GM19468 (cell line): ENCODE measurements around the gene NPAS3.

ENCODE experiments used
- ATAC-seq: cut with Tn5 transposase; IDR thresholded peaks from one replicate; pipeline ENCODE4 v1.9.1; 2021; ENCODE audit warnings: mild to moderate bottlenecking, moderate library complexity, moderate number of reproducible peaks; ENCODE audit not compliant: unreplicated experiment; ENCODE audit errors: extremely low read depth

Gene NPAS3

DNA sequence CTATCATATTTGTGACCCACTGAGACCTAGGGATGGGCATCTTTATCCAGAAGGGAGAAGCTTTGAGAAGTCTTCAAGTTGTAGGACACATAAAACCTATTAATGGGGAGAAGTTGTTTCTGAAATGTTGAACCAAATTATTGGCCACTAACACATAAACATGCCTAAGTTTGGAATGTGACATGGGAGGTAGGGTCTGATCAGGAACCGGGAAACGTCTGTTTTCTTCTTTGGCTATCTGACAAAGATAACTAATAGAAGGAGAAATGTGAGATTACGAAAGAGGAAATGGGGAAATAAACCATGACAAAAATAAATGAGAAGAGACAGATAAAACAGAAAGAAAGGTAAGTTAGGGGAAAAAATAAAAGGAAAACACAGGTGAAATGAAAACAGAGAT lies 586.9 kb downstream of the NPAS3 start:
- no peak for ATAC-seq

DNA sequence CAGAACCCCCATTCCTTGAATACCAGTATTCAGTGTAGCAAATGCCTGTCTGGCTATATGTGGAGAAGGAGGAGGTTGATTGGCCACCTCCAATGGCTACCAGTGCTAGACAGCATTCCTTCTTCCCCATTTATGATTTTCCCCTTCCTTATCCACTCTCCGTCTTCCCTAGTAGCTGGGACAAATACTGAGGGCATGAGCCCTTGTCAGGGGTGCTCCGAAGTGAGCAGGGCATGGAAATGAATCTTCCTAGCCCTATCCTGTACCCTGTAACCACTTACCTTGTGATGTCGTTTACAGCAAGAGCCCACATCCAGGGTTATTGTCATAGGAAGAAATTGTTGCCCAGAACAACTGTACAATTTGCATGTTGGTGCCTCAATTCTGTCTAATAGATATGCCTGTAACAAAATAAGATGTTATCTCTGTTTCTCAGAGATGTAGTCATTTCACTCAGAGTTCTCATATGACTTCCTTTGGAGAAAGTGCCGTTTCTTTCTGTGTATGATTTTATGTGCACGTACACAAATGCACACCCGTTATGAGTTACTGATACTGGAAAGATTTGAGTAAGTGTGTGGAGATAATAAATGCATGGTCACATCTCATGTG lies 588.5 kb downstream of the NPAS3 start:
- ATAC-seq: no peak

DNA sequence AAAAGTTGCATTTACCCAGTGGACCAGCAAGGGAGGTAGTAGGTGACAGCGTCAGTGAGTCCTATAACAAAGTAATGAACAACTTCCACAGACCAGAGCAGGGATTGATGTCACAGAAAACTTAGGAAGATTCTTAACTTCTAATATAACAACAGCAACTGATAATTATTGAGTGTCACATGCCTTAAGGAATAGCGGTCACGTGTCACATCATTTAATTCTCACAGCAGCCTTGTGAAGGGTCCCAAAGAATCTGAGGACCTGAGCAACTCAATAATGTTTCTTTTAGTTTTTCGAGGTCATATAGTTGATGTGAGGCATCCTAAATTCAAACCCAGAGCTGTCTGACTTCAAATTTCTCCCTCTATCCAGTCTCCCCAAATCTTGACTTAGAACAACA lies 590.0 kb downstream of the NPAS3 start:
- no peak for ATAC-seq

DNA sequence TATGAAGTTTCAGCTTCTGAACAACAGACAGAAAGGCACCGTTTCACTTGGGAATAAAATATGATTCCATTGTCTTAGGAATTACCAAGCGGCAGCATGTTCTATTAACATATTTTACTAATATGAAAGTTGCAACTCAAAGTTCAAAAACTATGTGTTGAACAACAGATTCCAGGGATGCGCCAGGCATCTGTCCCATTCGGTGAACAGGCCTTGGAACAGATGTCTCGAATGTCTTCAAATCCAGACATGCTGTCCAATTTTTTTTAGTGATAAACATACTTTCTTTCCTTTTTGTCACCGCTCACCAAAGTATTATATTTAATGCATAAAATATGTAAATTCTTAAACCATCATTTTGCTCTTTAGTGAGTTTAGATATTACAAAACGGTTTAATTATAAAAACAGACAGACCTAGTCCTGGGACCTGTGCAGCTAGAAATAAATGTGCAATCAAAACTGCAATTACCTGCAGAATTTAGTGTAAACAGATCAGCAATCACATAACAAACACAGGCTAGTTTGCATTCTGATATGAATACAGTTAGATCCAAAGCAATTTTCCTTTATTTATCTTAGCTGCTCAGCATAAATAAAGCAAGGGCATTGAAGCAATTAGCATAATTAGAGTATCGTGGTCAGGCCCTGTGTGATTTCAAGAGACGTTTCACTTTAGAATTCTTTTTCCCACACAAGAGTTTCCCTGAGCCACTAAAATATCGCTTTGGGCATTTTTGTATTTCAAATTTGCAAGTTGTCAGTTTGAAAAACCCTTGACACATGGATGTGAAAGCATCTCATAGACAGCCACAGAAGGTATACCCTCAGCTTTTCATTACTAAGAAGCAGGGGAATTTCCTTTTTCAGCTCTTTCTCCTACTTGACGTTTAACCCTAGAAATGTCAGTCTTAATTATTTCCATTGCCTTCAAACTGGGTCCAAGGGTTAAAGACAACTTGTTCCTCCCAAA lies 591.4 kb downstream of the NPAS3 start:
- ATAC-seq: no peak

DNA sequence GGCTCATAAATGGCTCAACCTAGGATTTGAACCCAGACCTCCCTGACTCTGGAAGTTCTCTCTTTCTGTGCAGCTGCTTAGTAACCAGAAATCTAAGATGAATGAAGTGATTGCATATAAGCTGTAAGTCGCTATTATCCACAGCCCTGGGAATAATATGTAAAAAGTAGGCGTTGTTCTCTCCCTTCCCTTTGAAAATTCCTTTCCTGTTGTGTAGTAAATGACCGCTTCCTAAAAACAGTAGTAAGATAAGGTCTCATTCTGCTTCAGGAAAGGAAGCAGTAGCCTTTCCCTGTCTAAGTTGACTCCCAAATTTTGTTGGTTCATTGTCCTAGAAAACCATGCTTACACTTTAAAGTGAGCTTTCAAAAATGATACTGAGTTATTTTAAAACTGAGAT lies 593.9 kb downstream of the NPAS3 start:
- ATAC-seq: no peak

DNA sequence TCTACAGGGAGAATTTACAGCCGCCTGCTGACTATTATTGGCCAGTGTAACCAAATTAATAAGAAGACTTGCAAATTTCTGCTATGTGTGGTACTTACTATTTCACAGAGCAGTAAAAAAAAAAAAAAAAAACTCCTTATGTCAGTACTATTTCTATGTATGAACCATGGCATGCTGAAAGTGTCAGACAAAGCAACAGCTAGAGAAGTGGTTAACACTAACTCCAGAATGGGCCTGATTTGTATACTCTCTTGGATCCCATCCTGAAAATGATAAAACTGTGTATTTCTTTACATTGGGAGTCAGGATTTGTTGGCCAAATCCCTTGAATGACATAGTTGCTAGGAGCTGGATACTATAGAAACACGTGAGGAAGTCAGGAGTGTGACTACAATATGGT lies 595.4 kb downstream of the NPAS3 start:
- no peak for ATAC-seq

DNA sequence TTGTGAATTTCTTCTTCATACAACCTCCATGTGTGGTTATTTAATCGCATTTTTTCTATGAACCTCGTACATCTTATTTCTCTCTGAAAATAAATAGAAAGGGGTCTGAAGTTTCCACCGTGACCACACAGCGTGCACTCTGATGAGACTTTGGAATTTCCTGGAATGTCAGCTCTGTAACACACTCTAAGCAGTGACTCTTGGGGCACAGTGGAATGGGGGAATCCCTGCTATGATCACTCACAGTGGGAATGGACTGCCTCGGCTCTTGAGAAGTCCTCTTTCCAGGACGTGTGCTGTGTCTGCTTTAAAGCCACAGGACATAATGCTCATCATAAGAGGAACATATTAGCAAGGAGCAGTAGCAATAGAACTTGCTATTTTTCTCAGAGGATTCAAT lies 596.0 kb downstream of the NPAS3 start:
- ATAC-seq: no peak

DNA sequence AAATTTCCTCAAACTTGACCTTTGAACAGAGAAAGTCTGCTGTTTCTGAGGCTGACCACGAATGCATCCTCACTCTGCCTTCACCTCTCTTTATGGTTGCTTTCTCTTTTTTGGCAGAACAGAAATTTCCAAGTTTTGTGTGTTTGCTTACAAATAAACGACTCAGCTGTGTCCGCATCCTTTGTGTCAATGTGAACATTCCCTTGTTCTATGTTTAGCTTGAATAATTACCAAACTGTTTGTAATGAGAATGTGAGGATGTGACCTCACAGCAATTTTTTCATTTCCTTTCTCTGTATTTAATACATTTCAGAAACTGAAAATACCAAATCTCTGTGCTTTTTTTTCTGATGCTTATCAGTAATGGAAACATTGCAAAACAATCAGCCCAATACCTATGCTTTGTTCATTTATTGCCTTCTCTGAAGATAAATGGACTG lies 601.3 kb downstream of the NPAS3 start:
- no peak for ATAC-seq

DNA sequence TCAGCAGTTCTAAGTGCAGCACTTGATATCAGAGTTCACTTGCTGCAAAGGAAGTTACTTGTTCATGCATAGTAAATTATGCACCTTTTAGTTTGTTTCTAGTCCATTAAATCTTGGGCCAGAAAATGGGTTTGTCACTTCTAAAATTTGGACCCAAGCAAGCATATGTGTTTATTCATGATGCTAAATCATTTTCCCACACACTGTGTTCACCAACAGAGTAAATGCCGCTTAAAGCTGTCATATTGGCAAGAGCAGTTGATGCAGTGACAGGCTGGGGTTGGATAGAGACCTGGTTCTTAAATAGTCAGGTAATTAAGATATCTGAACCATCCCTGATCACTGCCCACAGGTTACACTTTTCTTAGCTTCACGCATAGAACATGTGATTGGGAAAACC lies 602.5 kb downstream of the NPAS3 start:
- no peak for ATAC-seq

DNA sequence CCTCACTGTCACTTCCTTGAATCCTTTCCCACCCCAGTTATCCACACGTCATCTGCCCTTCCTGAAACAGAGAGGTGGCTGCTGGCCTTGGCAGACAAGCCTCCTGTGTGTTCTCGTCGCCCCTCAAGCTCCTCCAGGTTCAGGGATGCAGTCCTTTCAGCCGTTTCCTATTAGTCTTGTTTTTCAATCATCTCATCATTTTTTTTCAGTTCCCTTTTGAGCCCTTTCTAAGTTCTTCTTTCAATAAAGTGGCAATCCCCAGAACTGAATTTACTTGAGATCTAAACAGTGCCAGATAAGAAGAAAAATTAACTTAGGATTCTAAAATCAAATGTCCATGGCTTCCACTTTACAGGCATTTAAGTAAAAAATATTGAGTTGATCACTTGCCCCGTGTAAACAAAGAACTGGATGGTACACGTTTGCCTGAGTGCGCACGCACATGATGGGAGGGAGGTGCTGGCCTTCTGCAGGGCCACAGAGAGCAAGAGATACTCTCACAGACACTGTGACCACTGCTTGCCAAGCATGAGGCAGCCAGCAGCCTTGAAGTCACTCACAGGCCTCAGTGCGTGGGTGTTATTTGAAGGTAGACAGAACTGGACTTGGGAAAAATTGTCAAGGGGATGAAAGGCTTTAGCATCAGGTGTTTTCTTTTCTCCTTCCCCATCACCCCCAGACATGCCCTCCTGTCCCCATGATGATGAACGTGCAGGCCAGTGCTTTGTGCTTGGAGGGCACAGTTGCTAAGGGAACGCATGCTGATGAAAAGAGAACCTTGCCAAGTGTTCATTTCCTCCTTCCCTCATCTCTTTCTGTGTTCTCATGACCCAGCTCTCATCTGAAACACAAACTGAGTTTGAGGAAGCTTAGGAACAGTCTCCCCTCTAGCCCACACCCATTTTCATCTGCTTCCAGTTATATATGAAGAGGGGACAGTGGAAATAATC lies 603.9 kb downstream of the NPAS3 start:
- no peak for ATAC-seq

DNA sequence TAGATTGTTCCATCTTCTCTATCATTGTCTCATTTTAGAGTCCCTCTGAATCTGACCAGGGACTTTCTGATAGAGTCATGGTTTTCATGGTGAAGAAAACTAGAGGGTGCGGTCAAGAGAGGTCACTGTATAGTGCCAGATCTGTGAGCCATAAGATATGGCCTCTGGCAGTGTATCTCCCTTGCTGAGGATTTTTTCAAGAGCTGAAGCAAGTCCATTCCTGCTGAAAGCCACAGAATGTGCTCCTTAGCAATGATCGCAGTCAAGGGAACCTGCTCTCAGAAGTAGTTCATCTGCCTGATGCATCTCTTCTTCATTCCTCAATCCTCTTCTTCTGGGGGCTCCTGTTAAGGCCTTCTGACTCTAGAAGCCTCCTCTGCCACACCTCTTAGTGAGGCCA lies 607.0 kb downstream of the NPAS3 start:
- ATAC-seq: no peak

DNA sequence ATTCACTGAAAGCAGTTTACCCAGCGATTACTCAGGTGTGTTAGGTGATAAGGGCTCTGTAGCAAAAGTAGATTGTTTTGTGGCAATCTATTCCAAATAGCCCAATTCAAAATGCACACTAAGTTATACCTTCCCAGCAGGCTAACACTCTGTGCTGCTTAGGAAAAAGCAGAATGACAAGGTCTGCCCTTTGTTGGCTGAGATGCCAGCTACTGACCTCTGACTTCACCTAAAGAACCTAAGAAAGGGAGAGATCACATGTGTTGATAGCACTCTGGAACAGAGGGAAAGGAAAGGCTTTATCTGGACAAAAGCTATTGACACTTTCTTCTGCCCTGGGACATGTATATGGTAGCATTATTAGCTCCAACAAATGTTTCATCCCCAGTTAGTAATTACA lies 609.9 kb downstream of the NPAS3 start:
- ATAC-seq: no peak

DNA sequence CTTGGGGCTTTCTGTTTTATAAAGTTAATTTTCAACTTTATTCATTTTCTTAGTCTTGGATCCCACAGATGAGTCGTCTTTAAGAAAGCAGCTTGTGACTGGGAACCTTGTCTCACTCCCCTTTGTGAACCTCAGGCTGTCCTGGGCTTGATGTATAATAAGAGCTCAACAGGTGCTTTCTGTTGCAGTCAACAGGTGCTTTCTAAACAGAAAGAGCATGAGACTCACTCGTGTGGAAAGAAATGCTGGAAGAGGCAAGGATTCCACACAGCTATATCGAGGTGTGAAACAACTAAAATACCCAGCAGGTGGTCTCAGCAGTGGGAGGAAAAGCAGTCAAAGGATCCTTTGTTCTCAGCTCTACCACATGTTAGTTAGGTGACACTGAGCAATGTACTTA lies 613.3 kb downstream of the NPAS3 start:
- no peak for ATAC-seq

DNA sequence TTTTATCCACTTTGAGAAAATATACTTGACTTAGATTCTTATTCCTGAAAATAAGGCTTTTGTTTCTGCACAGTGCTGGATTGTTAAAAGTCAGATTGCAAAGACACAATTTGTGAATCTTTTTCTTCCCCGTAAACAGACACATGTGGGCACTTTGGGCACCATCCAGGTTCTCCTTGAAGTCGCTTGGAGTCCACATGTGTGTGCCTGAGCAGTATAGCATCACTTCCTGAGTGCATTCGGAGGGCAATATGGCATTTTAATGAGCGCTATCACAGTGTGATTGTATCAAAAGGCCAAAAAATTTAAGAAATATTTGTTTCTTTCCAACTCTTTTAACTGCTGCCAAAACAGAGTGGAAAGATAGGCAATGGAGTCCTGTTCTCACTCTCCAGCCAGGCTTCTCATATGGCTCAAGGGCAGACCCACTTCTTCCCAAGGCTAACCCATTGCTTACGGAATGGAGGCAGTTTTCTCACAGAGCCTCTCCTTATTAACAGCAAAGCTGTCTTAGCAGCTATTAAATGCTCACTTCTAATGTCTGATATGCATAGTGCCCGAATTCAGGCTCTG lies 615.1 kb downstream of the NPAS3 start:
- no peak for ATAC-seq

DNA sequence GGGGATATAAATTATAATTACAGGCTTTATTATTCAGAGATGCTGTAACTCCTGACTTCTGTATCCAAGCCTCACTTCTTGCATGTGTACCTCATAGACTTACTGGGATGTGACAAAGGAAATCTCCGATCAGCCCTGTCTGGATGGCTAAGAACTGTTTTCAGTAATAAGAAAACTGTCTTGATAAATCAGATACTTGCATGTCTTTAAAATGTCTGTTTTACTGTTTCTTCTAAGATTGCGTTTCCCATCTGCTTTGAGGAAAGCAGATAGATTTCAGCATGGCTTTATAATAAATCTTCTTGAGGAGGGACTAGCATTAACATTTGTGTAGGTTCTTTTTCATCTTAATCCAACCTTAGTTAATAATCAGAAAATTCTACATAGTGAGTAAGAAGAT lies 616.3 kb downstream of the NPAS3 start:
- ATAC-seq: no peak

DNA sequence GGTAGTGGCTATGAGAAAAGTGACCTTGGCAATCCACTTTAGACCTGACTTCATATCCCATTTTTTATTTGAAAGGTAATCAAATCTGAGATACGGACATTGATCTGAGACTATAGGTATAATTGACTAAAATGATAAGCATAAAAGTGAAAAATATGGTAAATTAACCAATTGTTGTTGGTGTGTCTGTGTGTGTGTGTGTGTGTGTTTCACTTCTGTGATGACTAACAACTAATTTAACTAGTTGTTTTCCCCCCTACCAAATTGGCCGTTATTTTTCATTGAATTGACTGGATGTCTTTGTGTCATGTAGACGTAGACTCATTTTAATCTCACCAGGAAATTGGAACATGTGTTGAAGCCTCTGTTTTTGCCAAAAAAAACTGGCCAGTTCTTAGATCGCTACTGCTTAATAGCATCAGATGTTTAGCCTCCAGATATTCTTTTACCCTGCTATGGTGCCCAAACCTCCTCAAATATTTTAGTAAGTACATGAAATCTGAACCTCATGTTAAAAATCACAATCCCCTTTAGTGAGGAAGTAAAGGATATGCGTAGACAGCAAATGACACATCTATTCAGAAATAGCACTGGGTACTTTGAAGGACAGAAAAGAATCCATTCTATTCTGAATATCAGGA lies 617.2 kb downstream of the NPAS3 start:
- no peak for ATAC-seq

DNA sequence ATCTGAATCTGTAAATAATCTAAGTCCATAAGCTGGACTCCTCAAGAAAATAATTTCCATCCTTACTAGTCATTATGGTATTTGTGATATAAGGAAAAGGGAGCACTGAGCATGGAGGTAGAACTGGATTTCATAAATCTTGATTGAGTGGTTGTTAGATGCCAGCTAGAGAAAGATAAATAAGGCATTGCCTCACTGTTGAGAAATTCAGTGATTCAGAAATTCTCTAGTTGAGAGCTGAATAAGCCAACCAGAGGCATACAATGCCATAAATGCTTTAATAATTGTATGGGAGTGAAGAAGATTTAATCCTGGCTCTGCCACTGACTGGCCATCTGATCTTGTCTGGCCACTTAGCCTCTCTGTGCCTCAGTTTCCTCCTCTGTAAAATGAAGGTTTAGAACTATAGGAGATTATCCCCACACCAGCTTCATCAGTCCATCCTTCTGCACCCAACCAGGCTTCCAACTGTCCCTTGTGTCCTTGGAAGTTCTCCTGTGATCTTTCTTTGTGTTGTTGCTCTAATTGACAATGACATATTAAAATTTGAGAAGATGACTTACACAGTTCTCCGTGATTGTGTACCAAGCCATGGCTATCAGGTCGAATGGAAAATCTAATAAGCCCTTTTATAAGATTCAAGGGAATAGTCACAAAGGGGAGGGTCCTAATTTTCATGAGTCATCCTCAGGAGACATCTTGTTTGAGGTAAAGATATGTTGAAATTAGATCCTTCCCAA lies 617.9 kb downstream of the NPAS3 start:
- ATAC-seq: no peak

DNA sequence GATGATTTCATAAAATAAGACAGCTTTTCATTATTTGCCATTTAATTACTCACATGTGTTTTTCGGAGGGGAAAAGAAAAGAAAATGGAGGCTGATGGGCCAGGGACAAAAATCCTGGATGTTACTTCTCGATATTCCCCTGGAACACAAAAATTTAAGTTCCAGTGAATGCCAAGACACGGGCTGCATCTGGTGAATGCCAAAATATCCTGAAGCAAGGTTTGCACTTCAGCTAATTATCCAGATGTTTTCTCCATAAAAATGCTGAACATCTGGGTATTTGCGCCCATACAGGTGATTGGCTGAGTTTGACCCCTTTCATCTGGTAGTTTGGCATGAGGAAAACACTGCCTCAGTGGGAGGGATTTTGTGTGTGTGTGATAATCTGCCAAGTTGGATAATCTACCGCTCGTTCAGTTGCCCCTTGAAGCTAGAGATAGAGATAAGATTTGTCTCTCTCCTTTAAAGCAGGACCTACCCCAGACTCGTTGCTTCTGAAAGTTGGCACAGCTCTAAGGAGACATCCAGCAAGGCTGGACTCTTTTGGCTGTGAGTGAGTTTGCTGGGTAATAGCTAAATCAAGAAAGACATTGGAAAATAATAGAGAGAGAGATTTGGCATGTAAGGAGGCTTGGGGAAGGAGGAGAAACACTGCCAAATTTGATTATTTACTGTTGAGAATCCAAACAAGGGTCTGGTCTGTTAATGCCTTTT lies 622.2 kb downstream of the NPAS3 start:
- ATAC-seq: no peak
